ENCODE results near the gene PTPN6.

GRCh38 chr12:7005311-7005710, 54.2 kb downstream of the PTPN6 start:
- TF ChIP-seq POLR2A (IDR thresholded peaks at IDR 0.05; ENCODE audit: low read depth, low read length) (no peak), CTCF (conservative IDR thresholded peaks at IDR 0.05; ENCODE audit: low read depth, low read length) (no peak), MXI1 (IDR thresholded peaks at IDR 0.05; ENCODE audit: borderline replicate concordance, low read depth, low read length) (no peak), SMC3 (IDR thresholded peaks at IDR 0.05; ENCODE audit: low read depth, low read length) (no peak), MAFK (IDR thresholded peaks at IDR 0.05; ENCODE audit: low read depth, low read length) (no peak)
